Panc1 (cell line): Measurements from ENCODE around the gene FXR2. TPM values are rescaled to one million over a fixed set of nuclear protein-coding genes. Genes with fewer than 3 reads are reported as not detected.
A peak's percentile ranks its signal among the peaks of the same experiment; 100 is the strongest.

Experiments used
- ATAC-seq: fragments of 200-7000 bp; cut with Tn5 transposase; 2 replicates; pipeline ENCODE4 v1.9.1; 2020; ENCODE audit warnings: mild to moderate bottlenecking, moderate library complexity
- Bru-seq: library from RNA; stranded (reverse); fragments of 400-500 nt; gene quantifications from one replicate; lab custom pipeline; 2021; lab: Mats Ljungman, UMichigan
- BruChase-seq, 2 experiments: library from RNA; stranded (reverse); fragments of 400-500 nt; gene quantifications; one replicate each; lab custom pipeline; 2021; lab: Mats Ljungman, UMichigan
- BruUV-seq: library from RNA; stranded (reverse); fragments of 400-500 nt; replicated peaks from 2 replicates; lab custom pipeline; 2021; lab: Mats Ljungman, UMichigan
- CTCF ChIA-PET: fragments of 300-600 bp; sonication (Branson Sonifier 250); formaldehyde crosslinking; loops from one replicate; lab custom pipeline; 2022; ENCODE audit warnings: antibody characterized with exemption; lab: Charles Lee
- POLR2A ChIA-PET: fragments of 300-600 bp; sonication (Branson Sonifier 250); formaldehyde crosslinking; loops from one replicate; lab custom pipeline; 2022; ENCODE audit warnings: antibody characterized with exemption; lab: Charles Lee
- DNase-seq: peaks from one replicate; pipeline ENCODE4 v3.0.0-alpha.2; 2010; ENCODE audit warnings: low read depth, low spot score
- H3K27ac ChIP-seq: 2 replicates; pipeline ENCODE4 v1.5.1; 2011; ENCODE audit warnings: mild to moderate bottlenecking, low read length, inconsistent platforms
- H3K27me3 ChIP-seq: fragments of 200-500 bp; sonication (Bioruptor generic); 2 replicates; pipeline ENCODE4 v1.6.0; 2014; ENCODE audit warnings: low read length, inconsistent platforms; ENCODE audit not compliant: control insufficient read depth, insufficient read depth
- H3K36me3 ChIP-seq: fragments of 200-500 bp; sonication (Bioruptor generic); 2 replicates; pipeline ENCODE4 v1.5.1; 2014; ENCODE audit warnings: inconsistent platforms, mild to moderate bottlenecking, low read length, moderate library complexity; ENCODE audit not compliant: control insufficient read depth, insufficient read depth
- H3K4me1 ChIP-seq: 2 replicates; pipeline ENCODE4 v1.5.1; 2011; ENCODE audit warnings: inconsistent platforms, mild to moderate bottlenecking, low read length, moderate library complexity; ENCODE audit not compliant: control insufficient read depth, insufficient read depth
- H3K4me3 ChIP-seq, 2 experiments: 2 replicates each; pipeline ENCODE4 v1.5.1; 2011 to 2012; ENCODE audit warnings: low read depth in 2 of 2, low read length in 2 of 2, mild to moderate bottlenecking in 2 of 2, inconsistent platforms in 1 of 2, moderate library complexity in 1 of 2
- H3K9me3 ChIP-seq: fragments of 200-500 bp; sonication (Bioruptor generic); 2 replicates; pipeline ENCODE4 v1.5.1; 2014; ENCODE audit warnings: low read depth, mild to moderate bottlenecking, inconsistent platforms, low read length, moderate library complexity; ENCODE audit not compliant: control insufficient read depth, insufficient read depth
- CTCF ChIP-seq: fragments of 450-650 bp; IDR thresholded peaks from 2 replicates; pipeline ENCODE4 v1.5.1; 2017; ENCODE audit warnings: mild to moderate bottlenecking
- POLR2AphosphoS5 ChIP-seq: IDR thresholded peaks from 2 replicates; pipeline ENCODE4 v1.6.1; 2012; ENCODE audit warnings: mild to moderate bottlenecking, low read depth, low read length, moderate library complexity
- REST ChIP-seq, 2 experiments: IDR thresholded peaks; 2 replicates each; pipeline ENCODE4 v1.6.1; 2011 to 2012; ENCODE audit warnings: low read depth in 2 of 2, control low read depth in 1 of 2, low read length in 1 of 2, mild to moderate bottlenecking in 1 of 2, moderate library complexity in 1 of 2; ENCODE audit not compliant: insufficient read depth in 1 of 2
- SIN3A ChIP-seq: IDR thresholded peaks from 2 replicates; pipeline ENCODE4 v1.6.1; 2012; ENCODE audit warnings: low read depth, mild to moderate bottlenecking, low read length, moderate library complexity, borderline replicate concordance; ENCODE audit not compliant: insufficient read depth
- TCF7L2 ChIP-seq: IDR thresholded peaks from 2 replicates; pipeline ENCODE4 v1.6.1; 2011; ENCODE audit warnings: mild to moderate bottlenecking, low read depth, low read length, inconsistent platforms
- in situ Hi-C: cut with HindIII; loops from 2 replicates; pipeline ENCODE4 v1.10.0; 2016; ENCODE audit warnings: low sequenced_read_pairs, low pct_unique_long_range_greater_than_20kb
- intact Hi-C: fragments of 100-400 bp; cut with micrococcal nuclease; formaldehyde crosslinking; loops from one replicate; pipeline ENCODE4 v1.10.0; 2022; ENCODE audit not compliant: unreplicated experiment
- long read RNA-seq: library from polyadenylated mRNA; unstranded; transcript quantifications from one replicate; pipeline ENCODE4 v2.0.0, GENCODE V29; 2021; ENCODE audit not compliant: unreplicated experiment
- polyA plus RNA-seq: library from polyadenylated mRNA; unstranded; fragments of >200 nt; gene quantifications from one replicate; pipeline ENCODE4 v1.2.1, GENCODE V29; 2012; ENCODE audit warnings: missing spikeins; ENCODE audit not compliant: insufficient read length
- total RNA-seq: library from RNA; stranded (reverse); gene quantifications from one replicate; pipeline ENCODE4 v1.2.1, GENCODE V29; 2021; ENCODE audit not compliant: unreplicated experiment

The FXR2 gene
- total RNA-seq (39.7 TPM), Bru-seq, nascent RNA (percentile 72 among the genes with signal in this experiment), BruChase-seq, experiment 1, labeled RNA remaining after a 2-hour chase (percentile 79 among the genes with signal in this experiment), BruChase-seq, experiment 2, labeled RNA remaining after a 6-hour chase (percentile 83 among the genes with signal in this experiment)
- polyA plus RNA-seq: 36.8 TPM
- long read RNA-seq, transcript FXR2-201 (17 exons, 2,957 nt): major isoform, 127 of 181 reads
- long read RNA-seq, partial matches to known transcripts: 14 of 181 reads
- long read RNA-seq, other reads (novel, unspliced or antisense): 40 of 181 reads

DNA sequence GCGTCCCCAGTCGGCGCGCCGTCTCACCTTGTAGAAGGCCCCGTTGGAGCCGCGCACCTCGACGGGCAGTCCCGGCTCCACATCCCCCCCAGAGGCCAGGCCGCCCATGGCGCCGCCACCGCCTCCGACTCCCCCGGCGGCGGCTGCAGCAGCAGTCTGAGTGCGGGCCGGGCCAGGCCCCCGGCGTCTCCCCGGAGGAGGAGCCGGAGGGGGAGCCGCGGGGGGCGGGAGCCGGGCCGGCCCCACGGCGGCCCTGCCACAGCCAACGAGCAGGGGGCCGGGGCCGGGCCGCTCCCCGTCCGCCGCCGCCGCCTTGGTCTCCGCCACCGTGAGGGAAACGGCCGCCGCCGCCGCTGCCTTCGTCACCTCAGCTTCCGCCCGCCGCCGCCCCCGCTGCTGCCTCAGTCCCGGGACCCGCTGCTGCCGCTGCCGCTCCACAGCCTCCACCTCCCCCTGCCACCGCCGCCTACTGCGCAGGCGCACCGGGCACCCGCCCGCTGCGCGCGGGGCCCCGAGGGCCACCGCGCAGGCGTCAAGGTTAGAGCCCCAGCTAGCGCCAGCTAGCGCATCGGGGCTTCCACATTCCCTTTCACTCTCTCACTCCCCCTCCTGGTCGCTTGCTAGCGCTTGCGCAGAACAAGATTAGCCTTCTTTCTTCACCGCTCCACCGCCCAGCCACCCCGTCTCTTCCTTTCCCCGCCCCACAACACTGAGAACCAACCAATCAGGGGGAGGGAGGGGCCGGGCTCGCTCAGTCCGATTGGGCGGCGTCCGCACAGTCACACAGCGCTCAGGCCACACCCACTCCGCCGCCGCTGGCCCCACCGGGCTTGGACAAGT lies at the start of gene FXR2:
Gene FXR2 (minus strand): TSS at position 473 of the 840 bp plus-strand sequence. CDS start 365 bp downstream, at position 108.
- in situ Hi-C loops (no loop called here), intact Hi-C loops (no loop called here)
- peak within 1 kb of the TSS; percentile 83 to 91 for H3K4me3 ChIP-seq
- POLR2A ChIA-PET: interaction anchor here (0.6 kb wide), 2 partner anchors 269 to 527 kb away, joined by 3 read pairs; no protein-coding TSS in a partner anchor
- H3K36me3 ChIP-seq: peaks cover 3% of the 10 kb centered on the region; the same call in 1 of the 2 replicates
- TF ChIP-seq TCF7L2 (no peak), REST (IDR thresholded peaks at IDR 0.05; ENCODE audit: insufficient read depth in 1 of 2, low read depth in 2 of 2, low read length in 1 of 2) (0 out of 4 replicates have a peak, but pooled peaks of 1 of the 2 experiments have one; percentile 21), SIN3A (peak; percentile 23; the same call in 1 of the 2 replicates), CTCF (peak; percentile 84), POLR2AphosphoS5 (no peak)
- DNase-seq (peak; percentile 99), ATAC-seq (peak; percentile 98)
- H3K27ac ChIP-seq: peak within 1 kb of the TSS; percentile 88
- CTCF ChIA-PET: interaction anchor here (0.5 kb wide), 1 partner anchor 73 kb away, joined by 4 read pairs; the partner anchor contains the start of gene TP53
- no peaks in the 10 kb centered on the region for H3K27me3 ChIP-seq
- BruUV-seq: no TSS peak
- H3K4me1 ChIP-seq: peaks cover 14% of the 10 kb centered on the region
- no peaks in the 10 kb centered on the region for H3K9me3 ChIP-seq

GRCh38 chr17:7656958-7657609 lies 42.4 kb upstream of the FXR2 start:
- ChIA-PET POLR2A (interaction anchor here (0.6 kb wide), 1 partner anchor 10 kb away, joined by 6 read pairs; no protein-coding TSS in a partner anchor), CTCF (interaction anchor here (1.0 kb wide), 1 partner anchor 15 kb away, joined by 3 read pairs; no protein-coding TSS in a partner anchor)
- no peak overlapping the region for H3K27ac ChIP-seq
- in situ Hi-C loops: no loop called here
- DNase-seq (no peak), ATAC-seq (no peak)
- peaks cover 1% of the 10 kb centered on the region; the same call in 1 of the 2 replicates for H3K27me3 ChIP-seq
- intact Hi-C loops: no loop called here
- H3K9me3 ChIP-seq: no peaks in the 10 kb centered on the region
- H3K36me3 ChIP-seq: no peaks in the 10 kb centered on the region
- no peaks in the 10 kb centered on the region; the same call in 1 of the 2 replicates for H3K4me1 ChIP-seq
- H3K4me3 ChIP-seq: no peak overlapping the region
- TF ChIP-seq POLR2AphosphoS5: no peak
- TF ChIP-seq SIN3A: no peak
- no peak for TF ChIP-seq REST (IDR thresholded peaks at IDR 0.05; ENCODE audit: insufficient read depth in 1 of 2, low read depth in 2 of 2, low read length in 1 of 2)
- BruUV-seq: no TSS peak
